ENCODE data around the gene PKD1L1.

The PKD1L1 gene

DNA sequence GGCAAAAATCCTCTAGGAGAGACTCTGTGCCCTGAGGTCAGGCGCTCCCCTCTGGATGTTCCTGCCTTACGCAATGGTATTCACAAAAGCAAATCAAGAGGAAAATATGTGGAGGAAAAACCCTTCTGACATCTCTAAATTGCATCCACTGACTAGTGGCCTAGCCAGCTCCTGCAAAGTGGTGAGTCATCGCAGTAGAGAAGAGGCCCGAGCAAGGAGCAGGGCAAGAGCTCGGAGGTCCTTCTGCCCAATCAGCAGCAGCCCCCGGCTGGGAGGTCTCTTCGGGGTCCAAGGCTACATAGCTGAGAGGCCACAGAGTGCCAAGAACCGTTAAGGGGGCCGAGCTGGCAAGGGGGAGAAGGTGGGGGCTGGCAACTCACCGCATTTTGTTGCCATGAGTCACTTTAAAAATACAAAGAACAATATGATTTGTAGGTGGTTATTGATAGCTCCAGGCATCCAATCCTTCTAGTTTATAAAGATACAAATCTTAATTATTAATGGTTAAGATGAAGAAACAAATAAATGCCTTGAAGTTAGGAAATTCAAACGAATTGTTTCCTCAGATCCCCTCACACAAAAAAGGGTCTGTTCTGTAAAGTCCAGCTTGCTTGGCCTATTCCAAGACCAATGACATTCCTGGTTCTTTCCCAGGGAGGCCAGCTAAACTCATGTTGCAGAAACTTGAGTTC is 161.6 kb downstream of the PKD1L1 start:
- DNase-seq = peak in 1 of 2 experiments; percentile 64

DNA sequence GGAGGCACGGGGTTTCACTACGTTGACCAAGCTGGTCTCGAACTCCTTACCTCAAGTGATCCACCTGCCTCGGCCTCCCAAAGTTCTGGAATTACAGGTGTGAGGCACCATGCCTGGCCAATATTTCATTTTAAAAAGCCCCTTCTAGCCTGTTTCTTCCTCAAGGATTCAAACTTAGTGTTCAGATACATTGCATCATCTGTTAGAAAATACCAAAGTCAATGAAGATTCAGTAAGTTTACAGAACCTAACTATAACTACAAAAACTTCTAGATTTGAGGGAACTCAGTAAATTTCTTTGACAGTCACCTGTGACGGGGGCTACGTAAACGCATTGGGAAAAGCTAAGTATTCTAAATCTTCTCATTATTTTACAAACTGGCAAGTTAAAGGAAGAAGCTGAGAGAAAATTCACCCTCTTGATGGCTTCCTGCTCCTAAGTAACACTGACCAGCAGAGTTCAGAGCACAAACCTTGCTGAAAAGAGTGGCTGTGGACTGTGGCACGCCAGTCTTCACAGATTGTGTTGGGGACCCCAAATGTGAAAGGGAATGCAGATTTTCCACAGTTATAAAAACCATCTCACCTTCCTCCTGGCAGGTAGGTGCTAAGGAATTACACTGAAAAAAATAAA is 162.2 kb downstream of the PKD1L1 start:
- no peak for DNase-seq

DNA sequence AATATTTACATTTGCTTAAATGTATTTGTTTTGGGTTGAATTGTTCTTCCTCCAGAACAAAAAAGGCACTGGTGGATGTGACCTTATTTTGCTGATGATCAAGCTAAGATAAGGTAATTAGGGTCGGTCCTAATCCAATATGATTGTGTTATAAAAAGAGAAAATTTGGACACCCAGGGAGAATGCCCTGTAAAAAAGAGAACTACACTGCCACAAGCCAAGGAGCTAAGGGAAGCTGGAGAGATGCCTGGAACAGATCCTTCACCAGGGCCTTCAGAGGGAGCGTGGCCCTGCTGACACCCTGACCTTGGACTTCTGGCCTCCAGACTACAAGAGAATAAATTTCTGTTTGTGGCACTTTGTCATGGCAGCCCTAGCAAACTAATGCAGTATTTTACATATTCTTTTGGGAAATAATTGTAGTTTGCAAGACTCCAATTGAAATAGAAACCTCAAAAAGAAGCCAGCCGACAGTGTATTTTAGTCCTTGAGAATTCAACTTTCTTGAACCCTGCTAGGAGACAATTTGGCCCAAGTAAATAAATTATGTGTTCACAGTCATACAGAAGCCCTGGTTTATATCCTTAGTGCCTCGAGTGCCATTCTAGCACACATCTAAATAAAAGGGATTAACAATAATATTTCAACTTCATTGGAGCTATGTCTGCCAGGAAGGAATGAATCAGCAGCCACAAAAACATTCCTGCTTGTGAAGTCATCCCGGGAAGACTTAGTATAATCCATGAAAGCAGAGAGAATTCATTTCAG is 164.6 kb downstream of the PKD1L1 start:
- DNase-seq = no peak

GRCh38 chr7:47782792-47783191 is 165.5 kb downstream of the PKD1L1 start:
- no peak for DNase-seq

DNA sequence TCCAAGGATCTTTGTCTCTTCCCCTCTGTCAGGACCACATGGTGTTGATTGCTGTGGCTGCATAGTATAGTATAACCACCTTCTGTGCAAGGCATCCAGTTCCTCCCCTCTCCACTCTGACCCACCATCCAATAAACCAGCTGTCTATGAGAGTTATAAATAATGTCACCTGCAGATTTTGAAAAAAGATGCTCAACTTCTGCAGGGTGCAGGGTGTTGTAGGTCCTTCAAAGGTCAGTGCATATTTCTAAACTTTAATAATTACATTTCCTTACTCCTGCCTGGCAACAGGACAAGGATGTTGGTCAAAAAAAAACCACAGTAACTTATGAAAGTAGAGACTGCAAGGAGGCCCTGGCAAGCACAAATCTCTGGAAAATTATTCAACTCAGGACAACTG is 166.2 kb downstream of the PKD1L1 start:
- DNase-seq = no peak

DNA sequence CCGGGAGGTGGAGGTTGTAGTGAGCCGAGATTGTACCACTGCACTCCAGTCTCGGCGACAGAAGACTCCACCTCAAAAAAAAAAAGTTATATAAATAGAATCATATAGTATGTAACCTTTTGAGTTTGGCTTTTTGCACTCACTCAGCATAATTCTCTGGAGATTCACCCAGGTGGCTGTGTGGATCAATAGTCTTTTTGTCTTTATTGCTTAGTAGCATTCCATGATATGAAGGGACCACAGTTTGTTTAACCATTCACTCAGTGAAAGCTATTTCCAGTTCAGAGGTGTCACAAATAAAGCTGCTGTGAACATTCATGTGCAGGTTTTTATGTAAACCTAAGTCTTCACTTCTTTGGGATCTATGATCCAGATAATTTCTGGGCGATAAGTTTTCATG is 167.7 kb downstream of the PKD1L1 start:
- DNase-seq = no peak

GRCh38 chr7:47779341-47779771 is 168.9 kb downstream of the PKD1L1 start:
- DNase-seq = no peak

GRCh38 chr7:47778153-47778661 is 170.1 kb downstream of the PKD1L1 start:
- DNase-seq = no peak

DNA sequence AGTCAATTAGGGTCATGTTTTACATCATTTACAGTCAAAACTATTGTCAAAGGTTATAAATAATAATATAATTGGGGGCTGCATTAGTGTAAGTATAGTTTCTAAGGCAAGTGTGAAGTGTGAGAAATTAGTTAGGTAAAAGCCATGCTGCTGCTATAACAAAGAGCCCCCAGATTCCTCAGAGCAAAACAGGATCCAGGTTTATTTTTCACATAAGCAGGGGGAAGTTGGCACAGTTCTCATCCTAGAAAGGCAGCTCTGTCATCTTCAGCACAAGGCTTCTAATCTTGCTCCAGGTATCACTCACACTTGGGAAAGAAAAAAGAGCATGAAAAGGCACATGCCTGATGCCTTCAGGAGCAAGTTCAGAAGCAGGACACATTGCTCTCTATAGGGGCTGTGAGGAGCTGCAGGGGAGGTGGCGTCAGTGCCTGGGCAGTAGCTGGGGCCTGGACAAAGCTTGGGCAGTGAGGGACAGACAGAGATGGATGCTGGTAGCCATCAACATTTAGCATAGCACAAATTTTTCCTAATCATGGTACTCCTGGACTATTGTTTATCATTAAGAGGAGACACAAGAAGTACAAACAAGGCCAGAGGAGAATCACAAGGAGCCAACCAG is 170.6 kb downstream of the PKD1L1 start:
- no peak for DNase-seq

- no peak for DNase-seq
These were observed 171.9 kb downstream of the PKD1L1 start for GRCh38 chr7:47776335-47776734.

- DNase-seq = no peak
These were observed 173.0 kb downstream of the PKD1L1 start for GRCh38 chr7:47775238-47775637.

GRCh38 chr7:47772492-47772891 is 175.8 kb downstream of the PKD1L1 start:
- DNase-seq = no peak

DNA sequence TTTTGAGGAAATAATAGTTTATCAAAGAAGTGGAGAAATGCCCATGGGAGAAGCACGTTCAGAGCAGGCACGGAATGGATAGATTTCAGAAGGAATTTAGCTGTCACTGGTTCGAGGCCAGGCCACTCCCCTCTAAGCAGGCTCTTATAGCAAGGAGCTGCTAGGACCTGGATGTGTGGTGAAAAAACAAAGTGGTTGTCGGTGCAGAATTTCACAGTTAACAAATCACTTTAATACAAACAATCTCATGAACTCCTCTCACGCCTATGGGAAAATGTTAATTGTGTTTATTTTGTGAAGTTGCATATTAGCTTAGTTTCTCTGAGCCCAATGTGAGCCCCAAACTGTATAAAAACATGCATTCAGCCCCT is 176.3 kb downstream of the PKD1L1 start:
- no peak for DNase-seq

DNA sequence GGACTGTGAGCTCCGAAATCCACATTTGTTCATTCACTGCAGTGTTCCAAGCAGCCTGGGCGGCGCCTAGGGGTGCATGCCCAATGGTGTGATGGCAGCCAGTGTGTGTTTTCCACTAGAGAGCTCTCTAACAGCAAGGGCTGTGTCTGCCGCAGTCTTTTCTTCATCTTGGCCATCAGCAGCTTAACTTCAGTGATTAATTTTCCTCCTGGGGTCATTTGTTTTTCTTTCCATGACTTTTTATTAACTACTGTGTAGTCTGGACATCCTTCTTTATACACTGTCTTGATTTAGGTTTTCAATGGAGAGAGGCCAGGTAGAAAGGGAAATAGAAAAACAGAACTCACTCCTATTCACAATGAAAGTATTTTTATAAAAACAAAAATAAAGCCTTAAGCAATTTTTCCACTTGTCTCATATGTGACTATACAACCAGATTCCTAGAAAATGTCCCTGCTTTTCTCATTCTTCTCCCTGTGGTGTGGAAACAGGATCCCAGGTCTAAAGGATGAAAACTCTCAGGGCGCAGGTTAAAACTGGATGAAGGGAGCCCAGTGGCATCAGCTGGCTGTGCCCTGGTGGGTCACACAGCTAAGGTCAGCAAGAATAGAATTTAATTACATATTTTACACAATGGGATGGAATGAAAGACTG is 176.8 kb downstream of the PKD1L1 start:
- no peak for DNase-seq

DNA sequence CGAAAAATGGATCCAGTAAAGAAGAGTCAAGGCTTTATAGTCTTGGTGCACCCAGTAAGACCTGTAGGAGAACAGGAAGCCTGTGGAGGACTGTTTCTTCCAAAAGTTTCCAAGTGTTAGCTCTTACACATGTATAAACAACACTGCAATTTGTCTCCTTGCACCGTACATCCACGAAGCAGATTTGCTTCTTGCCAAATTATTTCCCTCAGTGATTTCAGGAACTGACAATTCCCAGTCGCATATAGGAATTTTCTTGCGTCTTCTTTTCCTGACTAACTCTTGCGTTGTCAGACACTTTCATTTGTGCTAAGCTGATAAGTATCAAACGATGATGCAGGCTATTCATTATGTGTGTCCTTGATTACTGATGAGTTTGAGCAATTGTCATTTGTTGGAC is 182.1 kb downstream of the PKD1L1 start:
- no peak for DNase-seq

DNA sequence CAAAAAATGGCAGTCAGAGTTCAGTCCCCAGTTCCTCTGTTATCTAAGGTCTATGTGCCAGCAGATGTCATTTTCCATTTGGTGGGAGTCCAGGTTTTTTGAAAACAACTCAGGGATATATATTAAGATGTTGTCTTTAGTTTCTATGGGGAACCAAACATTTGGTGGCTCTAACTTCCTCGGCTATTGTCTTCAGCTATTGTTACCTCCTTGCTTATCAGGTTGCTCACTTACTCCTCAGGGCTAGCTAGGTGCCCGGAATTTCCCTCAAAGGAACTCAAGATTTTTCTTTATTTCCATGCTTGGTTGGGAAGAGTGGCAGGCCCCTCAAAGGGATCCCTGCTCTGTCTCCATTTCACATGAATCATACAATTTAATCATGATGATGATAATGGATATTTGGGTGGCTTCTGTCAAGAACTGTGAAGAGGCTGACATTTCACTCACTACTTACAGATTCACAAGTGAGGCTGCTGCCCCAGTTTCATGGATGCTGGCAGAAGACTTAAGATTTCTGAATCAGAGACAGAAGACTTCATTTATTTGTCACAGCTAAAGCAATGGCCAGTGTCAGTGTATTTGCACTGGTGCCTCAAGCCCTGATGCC is 182.8 kb downstream of the PKD1L1 start:
- DNase-seq = no peak

DNA sequence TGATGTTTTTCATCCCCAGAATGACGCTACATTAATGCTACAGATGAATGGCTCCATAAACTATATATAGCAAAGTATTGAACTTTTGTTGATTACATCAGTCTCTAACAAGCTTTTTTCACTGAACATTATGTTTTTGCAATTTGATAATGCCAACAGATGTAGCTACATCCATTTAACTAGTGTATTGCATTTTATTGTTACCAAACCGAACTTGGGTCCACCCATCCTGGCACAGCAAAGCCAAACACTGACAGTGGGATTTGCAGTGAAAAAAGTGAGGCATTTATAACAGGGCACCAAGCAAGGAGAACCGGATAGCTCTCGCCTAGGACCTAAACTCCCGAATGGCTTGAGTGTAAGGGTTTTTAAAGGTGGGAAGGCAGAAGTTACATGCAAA is 183.5 kb downstream of the PKD1L1 start:
- DNase-seq = no peak

GRCh38 chr7:47763063-47763974 is 184.9 kb downstream of the PKD1L1 start:
- DNase-seq = peak; percentile 92

- DNase-seq = no peak
These were observed 185.6 kb downstream of the PKD1L1 start for GRCh38 chr7:47762746-47763062.

DNA sequence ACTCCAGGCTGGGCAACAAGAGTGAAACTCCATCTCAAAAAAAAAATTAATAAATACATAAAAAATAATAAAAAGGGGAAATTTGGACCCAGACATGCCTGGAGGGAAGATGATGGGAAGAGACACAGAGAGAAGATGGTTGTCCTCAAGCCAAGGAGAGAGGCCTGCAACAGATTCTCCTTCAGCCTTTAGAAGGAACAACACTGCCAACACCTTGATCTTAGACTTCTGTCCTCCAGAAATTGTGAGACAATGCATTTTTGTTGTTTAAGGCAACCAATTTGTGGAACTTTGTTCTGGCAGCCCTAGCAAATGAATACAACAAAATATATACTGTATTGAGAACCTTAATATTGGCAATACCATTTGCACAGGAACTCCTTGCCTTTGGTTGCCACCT is 186.1 kb downstream of the PKD1L1 start:
- DNase-seq = no peak

DNA sequence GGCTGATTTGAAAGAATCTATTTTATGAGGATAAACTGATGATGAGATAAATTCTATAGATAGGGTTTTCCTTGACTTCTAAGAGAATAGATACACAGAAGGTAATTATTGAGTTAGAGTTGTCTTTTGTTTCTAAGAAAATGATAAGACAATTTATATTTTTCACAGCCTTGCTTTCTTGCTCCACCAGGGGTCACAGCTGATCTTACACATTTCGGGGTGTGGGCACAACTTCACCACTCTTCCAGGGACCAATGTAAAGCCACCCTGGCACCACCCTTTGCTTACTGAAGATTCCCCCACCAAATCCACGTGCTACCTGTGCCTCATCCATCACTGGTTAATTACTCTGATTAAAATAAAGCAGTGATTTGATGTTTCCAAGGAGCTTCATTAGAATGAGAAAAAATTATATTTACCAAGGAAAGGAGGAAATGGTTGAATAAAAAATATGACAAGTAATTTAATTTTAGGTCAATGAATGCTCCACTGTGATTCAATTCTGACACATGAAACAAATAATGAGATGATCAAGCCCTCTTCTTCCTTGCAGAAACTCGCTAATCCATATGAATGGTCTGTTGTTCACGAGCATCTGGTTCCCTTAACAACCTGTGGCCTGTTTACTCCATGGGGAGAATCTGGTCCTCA is 189.1 kb downstream of the PKD1L1 start:
- no peak for DNase-seq
